ENCODE results near the gene IFI6. TPM values are rescaled to one million over a fixed set of nuclear protein-coding genes. Genes with fewer than 3 reads are reported as not detected.

Gene IFI6
- total RNA-seq, 1 experiment from 2014 or later = 4.3 TPM

GRCh38 chr1:27655151-27655937 lies 16.6 kb downstream of the IFI6 start:
- Mint-ChIP-seq H3K27ac (peak overlapping the region; percentile 81 to 96 (median 96)), H3K36me3 (ENCODE audit: insufficient read depth in 1 of 3, low read depth in 3 of 3) (no peaks in the 10 kb centered on the region), H3K9me3 (no peaks in the 10 kb centered on the region; a peak in 1 of 5 replicates), H3K4me1 (peaks cover 39 to 46% of the 10 kb centered on the region in 2 experiments), H3K4me3 (no peak overlapping the region), H3K27me3 (ENCODE audit: low read depth) (peaks cover 6% of the 10 kb centered on the region; the same call in 1 of the 2 replicates)
- Histone ChIP-seq H4K20me1 (ENCODE audit: control insufficient read depth, insufficient read depth, insufficient read length) (no peaks in the 10 kb centered on the region), H3K9me3 (ENCODE audit: control insufficient read depth, low read depth, low read length) (no peaks in the 10 kb centered on the region), H2BK20ac (ENCODE audit: low read depth, low read length, poor library complexity, severe bottlenecking) (peak overlapping the region; percentile 84), H3K9ac (ENCODE audit: extremely low read depth, insufficient read length, low read length) (no peak overlapping the region), H2BK12ac (ENCODE audit: insufficient read length, low read depth, low read length) (no peak overlapping the region), H2BK120ac (ENCODE audit: low read depth, low read length, poor library complexity, severe bottlenecking) (no peak overlapping the region), H3K79me2 (ENCODE audit: insufficient read depth, low read length) (no peaks in the 10 kb centered on the region), H3K27me3 (ENCODE audit: insufficient read depth, low read length) (no peaks in the 10 kb centered on the region), H4K8ac (replicated peaks; ENCODE audit: insufficient read length, low read depth, low read length) (no peak overlapping the region), H2BK15ac (ENCODE audit: low read depth, low read length) (no peak overlapping the region), H3K14ac (ENCODE audit: insufficient read depth, low read length) (peak overlapping the region; percentile 38; the same call in 1 of the 2 replicates), H3K4me2 (ENCODE audit: insufficient read depth, insufficient read length, low read length) (no peak overlapping the region), H2AK5ac (ENCODE audit: insufficient read length, low read length) (no peak overlapping the region), H2AFZ (ENCODE audit: low read length) (no peak overlapping the region), H3K23ac (ENCODE audit: insufficient read length, low read depth, low read length) (no peak overlapping the region), H3K27ac (ENCODE audit: insufficient read length, low read depth, low read length) (peak overlapping the region; percentile 47), H3T11ph (ENCODE audit: low read length) (no peak overlapping the region), H3K18ac (ENCODE audit: insufficient read length, low read depth, low read length) (peak overlapping the region; percentile 48), H3K56ac (ENCODE audit: insufficient read length, low read depth, low read length) (no peak overlapping the region), H2BK5ac (ENCODE audit: insufficient read length, low read length) (no peak overlapping the region), H3K4ac (ENCODE audit: low read depth, low read length) (no peak overlapping the region), H3K79me1 (ENCODE audit: insufficient read depth, low read depth, low read length, poor library complexity, severe bottlenecking) (no peaks in the 10 kb centered on the region), H3K23me2 (ENCODE audit: insufficient read length, low read depth, low read length, poor library complexity, severe bottlenecking) (peaks cover 7% of the 10 kb centered on the region), H3K4me1 (ENCODE audit: insufficient read depth, low read length) (peaks cover 12% of the 10 kb centered on the region; the same call in 1 of the 2 replicates), H4K91ac (ENCODE audit: insufficient read length, low read depth, low read length) (no peak overlapping the region), H4K5ac (ENCODE audit: insufficient read length, low read depth, low read length) (no peak overlapping the region)
- no CpG with 5 or more reads among the region's 11 CpGs for WGBS (ENCODE audit: extremely low coverage, insufficient read length, low lambda C conversion rate)
- peak; percentile 50 for DNase-seq
- TF ChIP-seq CTCF (conservative IDR thresholded peaks at IDR 0.05) = no peak

Measured in H9 (cell line).